Upper lobe of left lung (tissue), 6 donors: Measurements from ENCODE around the gene NUPR1. TPM values are rescaled to one million over a fixed set of nuclear protein-coding genes. Genes with fewer than 3 reads are reported as not detected.
A peak's percentile ranks its signal among the peaks of the same experiment; 100 is the strongest.

Experiments
- ATAC-seq, 2 donors: fragments of 200-7000 bp; cut with Tn5 transposase; one replicate each; pipeline ENCODE4 v1.9.1; 2022; ENCODE audit warnings: mild to moderate bottlenecking in 2 of 2, moderate library complexity in 2 of 2; ENCODE audit not compliant: low FRiP score in 2 of 2
- DNase-seq, 2 donors: peaks; one replicate each; pipeline ENCODE4 v3.0.0-alpha.2; 2019 to 2020
- H3K27ac ChIP-seq, 4 donors: fragments of 200-600 bp; sonication (generic); one replicate each; pipeline ENCODE4 v1.5.1; 2016 to 2019
- H3K27me3 ChIP-seq, 4 donors: fragments of 200-600 bp; sonication (generic); one replicate each; pipeline ENCODE4 v1.5.1; 2017 to 2019
- H3K36me3 ChIP-seq, 4 donors: fragments of 200-600 bp; sonication (generic); one replicate each; pipeline ENCODE4 v1.5.1; 2016 to 2019
- H3K4me1 ChIP-seq, 4 donors: fragments of 200-600 bp; sonication (generic); one replicate each; pipeline ENCODE4 v1.5.1; 2018 to 2019
- H3K4me3 ChIP-seq, 4 donors: fragments of 200-600 bp; sonication (generic); one replicate each; pipeline ENCODE4 v1.5.1; 2017 to 2019; ENCODE audit warnings: mild to moderate bottlenecking in 2 of 4, moderate library complexity in 1 of 4
- H3K9me3 ChIP-seq, 4 donors: fragments of 200-600 bp; sonication (generic); one replicate each; pipeline ENCODE4 v1.5.1; 2018 to 2019
- EP300 ChIP-seq, 4 donors: sonication (generic); formaldehyde crosslinking; IDR thresholded peaks; one replicate each; pipeline ENCODE4 v1.5.1; 2017; ENCODE audit warnings: antibody characterized with exemption in 4 of 4, control low read depth in 2 of 4
- POLR2A ChIP-seq, 4 donors: fragments of 450-650 bp; IDR thresholded peaks; one replicate each; pipeline ENCODE4 v1.5.1; 2016 to 2017; ENCODE audit warnings: antibody characterized with exemption in 4 of 4, mild to moderate bottlenecking in 2 of 4
- POLR2AphosphoS5 ChIP-seq, 2 donors: sonication (generic); formaldehyde crosslinking; IDR thresholded peaks; one replicate each; pipeline ENCODE4 v1.5.1; 2017; ENCODE audit warnings: antibody characterized with exemption in 2 of 2
- WGBS, 2 donors: methylation state at CpG; one replicate each; pipeline ENCODE4 v1.1.5; 2017 to 2018; 5-methylcytosine and 5-hydroxymethylcytosine counted together
- total RNA-seq, 6 donors: library from RNA; depleted of rRNA in 4 of 6; stranded (reverse); fragments of >200 nt in 4 of 6; gene quantifications; one replicate each; pipeline versions ENCODE4 v1.1.0 to v1.2.1, GENCODE V29; 2016 to 2021
- TF ChIP-seq, protein P1 (sequence below), 6 experiments: fragments of 450-650 bp in 4 of 6; fragments of 200-600 bp in 2 of 6; sonication (generic) in 2 of 6; IDR thresholded peaks; one replicate each; pipeline ENCODE4 v1.5.1; 2016 to 2019; ENCODE audit warnings: antibody characterized with exemption in 6 of 6
- donor health status: DM: no; HTN: no; CAD: no; lungs with moderate emphysema.
- donor health status: DM: no; HTN: yes; CAD: no; lungs with severe emphysema.

The NUPR1 gene
- total RNA-seq, 6 donors from 2014 or later: 34.1 to 294 (median 119) TPM

DNA sequence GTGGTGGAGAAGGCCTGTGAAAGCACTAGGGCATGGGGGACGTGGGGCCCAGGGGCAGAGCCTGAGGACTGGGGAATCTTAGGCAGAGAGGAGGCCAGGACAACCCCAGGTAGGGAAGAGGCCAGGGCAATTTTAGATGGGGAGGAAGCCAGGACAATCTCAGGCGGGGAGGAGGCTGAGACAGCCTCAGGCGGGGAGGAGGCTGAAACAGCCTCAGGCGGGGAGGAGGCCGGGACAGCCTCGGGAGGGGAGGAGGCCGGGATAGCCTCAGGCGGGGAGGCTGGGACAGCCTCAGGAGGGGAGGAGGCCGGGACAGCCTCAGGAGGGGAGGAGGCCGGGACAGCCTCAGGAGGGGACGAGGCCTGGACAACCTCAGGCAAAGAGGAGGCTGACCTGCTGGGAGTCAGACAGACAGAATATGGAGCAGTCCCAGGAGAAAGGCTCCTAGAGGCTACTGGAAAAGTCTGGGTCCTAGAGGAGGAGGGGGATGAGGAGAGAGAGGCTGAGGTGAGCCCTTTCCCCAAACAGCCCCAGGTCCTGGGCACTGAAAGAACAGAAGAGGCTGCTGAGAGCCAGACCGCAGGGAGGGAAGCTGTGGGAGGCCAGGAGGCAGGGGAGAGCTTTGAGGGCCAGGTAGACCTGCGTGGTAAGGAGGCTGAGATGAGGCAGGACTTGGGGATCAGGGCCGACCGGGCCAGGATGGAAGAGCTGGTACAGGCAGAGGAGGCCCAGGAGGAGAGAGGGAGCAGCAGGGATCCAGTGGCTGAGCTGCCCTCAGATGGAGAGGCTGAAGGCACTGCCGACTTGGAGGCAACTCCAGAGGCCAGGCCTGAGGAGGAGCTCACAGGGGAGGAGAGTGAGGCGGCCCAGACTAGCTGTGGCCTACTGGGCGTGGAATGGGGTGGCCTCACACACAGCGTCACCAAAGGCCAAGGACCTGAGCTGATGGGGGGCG, 42.7 kb downstream of the NUPR1 start:
- DNase-seq: no peak
- Histone ChIP-seq H3K36me3 (no peaks in the 10 kb centered on the region), H3K27me3 (no peaks in the 10 kb centered on the region), H3K27ac (peak overlapping the region in 3 of 4 donors; percentile 84 to 98 (median 93)), H3K4me3 (peak overlapping the region in 3 of 4 donors; percentile 22 to 51 (median 34)), H3K9me3 (no peaks in the 10 kb centered on the region), H3K4me1 (peaks cover 6 to 30% (median 17%) of the 10 kb centered on the region in 4 donors)
- TF ChIP-seq POLR2A (IDR thresholded peaks at IDR 0.05) (no peak), EP300 (IDR thresholded peaks at IDR 0.05) (no peak), POLR2AphosphoS5 (IDR thresholded peaks at IDR 0.05) (no peak)
- TF ChIP-seq, protein P1, sequence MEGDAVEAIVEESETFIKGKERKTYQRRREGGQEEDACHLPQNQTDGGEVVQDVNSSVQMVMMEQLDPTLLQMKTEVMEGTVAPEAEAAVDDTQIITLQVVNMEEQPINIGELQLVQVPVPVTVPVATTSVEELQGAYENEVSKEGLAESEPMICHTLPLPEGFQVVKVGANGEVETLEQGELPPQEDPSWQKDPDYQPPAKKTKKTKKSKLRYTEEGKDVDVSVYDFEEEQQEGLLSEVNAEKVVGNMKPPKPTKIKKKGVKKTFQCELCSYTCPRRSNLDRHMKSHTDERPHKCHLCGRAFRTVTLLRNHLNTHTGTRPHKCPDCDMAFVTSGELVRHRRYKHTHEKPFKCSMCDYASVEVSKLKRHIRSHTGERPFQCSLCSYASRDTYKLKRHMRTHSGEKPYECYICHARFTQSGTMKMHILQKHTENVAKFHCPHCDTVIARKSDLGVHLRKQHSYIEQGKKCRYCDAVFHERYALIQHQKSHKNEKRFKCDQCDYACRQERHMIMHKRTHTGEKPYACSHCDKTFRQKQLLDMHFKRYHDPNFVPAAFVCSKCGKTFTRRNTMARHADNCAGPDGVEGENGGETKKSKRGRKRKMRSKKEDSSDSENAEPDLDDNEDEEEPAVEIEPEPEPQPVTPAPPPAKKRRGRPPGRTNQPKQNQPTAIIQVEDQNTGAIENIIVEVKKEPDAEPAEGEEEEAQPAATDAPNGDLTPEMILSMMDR (IDR thresholded peaks at IDR 0.05): no peak
- no peak for ATAC-seq
- 86 to 92% methylated on average over 20 of the region's 20 CpGs for WGBS, 2 donors

DNA sequence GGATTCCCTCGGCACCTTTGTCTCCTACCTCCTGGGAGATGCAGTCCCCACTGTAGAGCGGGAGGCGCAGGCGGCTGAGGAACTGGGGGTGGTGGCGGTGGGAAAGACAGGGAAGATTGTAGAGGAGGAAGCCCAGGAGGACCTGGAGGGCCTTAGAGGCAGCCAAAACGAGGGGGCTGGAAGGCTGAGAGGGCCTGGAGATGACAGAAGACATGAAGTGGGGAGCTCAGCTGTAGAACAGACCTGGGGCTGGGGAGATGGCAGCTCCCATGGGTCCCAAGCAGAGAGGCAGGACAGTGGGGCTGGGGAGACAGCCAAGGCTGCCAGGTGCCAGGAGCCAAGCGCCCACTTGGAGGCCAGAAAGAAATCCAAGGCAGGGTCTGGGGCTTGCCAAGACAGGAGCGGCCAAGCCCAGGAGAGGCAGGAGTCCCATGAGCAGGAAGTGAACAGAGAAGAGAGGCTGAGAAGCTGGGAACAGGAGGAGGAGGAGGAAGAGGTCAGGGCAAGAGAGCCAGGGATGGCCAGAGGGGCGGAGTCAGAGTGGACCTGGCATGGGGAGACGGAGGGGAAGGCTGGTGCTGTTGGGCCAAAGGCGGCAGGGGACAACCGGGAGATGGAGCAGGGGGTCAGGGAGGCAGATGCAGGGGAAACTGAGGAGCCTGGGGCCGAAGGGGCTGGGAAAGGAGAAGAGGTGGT, 43.5 kb downstream of the NUPR1 start:
- H3K4me3 ChIP-seq: peak overlapping the region in 3 of 4 donors; percentile 22 to 51 (median 34)
- no peak for TF ChIP-seq POLR2A (IDR thresholded peaks at IDR 0.05)
- no peak for TF ChIP-seq EP300 (IDR thresholded peaks at IDR 0.05)
- TF ChIP-seq POLR2AphosphoS5 (IDR thresholded peaks at IDR 0.05): no peak
- TF ChIP-seq, protein P1 (IDR thresholded peaks at IDR 0.05): no peak
- peaks cover 12 to 38% (median 25%) of the 10 kb centered on the region in 4 donors for H3K4me1 ChIP-seq
- no peaks in the 10 kb centered on the region for H3K36me3 ChIP-seq
- no peak for DNase-seq
- no peak for ATAC-seq
- H3K9me3 ChIP-seq: no peaks in the 10 kb centered on the region
- 71 to 72% methylated on average over 13 of the region's 13 CpGs for whole genome bisulfite sequencing, 2 donors
- no peaks in the 10 kb centered on the region for H3K27me3 ChIP-seq
- H3K27ac ChIP-seq: peak overlapping the region; percentile 75 to 98 (median 88)

DNA sequence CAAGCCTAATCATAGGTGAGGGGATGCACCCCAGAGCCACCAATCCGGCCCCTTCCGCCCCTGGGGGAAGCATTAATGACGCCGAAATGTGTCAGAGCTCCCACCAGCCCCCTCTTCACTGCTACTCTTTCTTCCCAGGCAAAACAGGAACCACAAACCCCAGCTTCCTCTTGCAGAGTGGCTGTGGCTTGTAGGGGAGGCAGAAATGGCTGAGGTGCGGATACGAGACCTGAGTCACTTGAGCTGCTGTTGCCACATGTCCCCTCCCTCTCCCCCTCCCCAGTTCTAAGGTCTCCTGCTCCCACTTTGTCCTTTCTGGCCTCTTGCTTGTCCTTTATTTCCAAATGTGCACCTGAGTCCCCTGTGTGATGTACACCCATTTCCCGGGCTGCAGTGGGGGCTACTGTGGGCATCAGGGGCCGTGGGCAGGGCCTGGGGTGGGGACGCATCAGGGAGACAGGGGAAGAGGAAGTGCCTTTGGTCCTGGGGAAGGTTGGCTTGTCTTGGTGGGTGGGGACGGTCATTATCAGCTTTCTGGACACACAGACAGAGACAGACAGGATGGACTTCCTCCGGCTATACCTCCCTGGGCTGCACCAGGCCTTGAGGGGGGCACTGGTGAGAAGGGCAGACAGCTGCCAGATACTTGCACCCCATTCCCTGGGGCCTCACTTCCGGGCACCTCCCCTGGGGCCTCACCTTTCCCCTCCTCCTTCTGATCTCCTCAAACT, 44.5 kb downstream of the NUPR1 start, which contains the start of gene APOBR:
Gene APOBR (plus strand): TSS at position 523 of the 731 bp plus-strand sequence. CDS start 39 bp downstream, at position 562.
- TF ChIP-seq, protein P1 (IDR thresholded peaks at IDR 0.05): no peak
- TF ChIP-seq POLR2A (IDR thresholded peaks at IDR 0.05) (peak in 2 of 4 donors; percentile 27 to 63), POLR2AphosphoS5 (IDR thresholded peaks at IDR 0.05) (peak in 1 of 2 donors; percentile 71)
- H3K4me1 ChIP-seq: peaks cover 18 to 48% (median 31%) of the 10 kb centered on the region in 4 donors
- ATAC-seq (peak; percentile 63), DNase-seq (peak; percentile 83 to 86)
- H3K4me3 ChIP-seq: peak within 1 kb of the TSS in 3 of 4 donors; percentile 22 to 51 (median 34)
- H3K27ac ChIP-seq: peak within 1 kb of the TSS; percentile 75 to 98 (median 88)
- H3K36me3 ChIP-seq: peaks cover 0 to 4% (median 2%) of the 10 kb centered on the region in 4 donors
- H3K27me3 ChIP-seq: no peaks in the 10 kb centered on the region
- no peaks in the 10 kb centered on the region for H3K9me3 ChIP-seq
- 52 to 67% methylated on average over 10 to 12 of the region's 12 CpGs for WGBS, 2 donors

DNA sequence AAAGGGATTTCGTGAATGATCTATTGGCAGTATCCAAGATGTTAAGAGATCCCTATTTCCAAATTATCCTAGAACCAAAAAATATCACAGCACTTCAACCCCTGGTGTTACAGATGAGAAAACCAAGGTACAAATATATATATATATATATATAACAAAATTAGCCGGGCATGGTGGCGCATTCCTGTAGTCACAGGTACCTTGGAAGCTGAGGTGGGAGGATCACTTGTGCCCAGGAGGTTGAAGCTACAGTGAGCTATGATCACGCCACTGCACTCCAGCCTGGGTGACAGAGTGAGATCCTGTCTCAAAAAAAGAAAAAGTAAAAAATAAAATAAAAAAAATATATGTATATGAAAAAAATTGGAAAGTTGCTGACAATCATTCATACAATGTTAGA, 46.3 kb downstream of the NUPR1 start:
- Histone ChIP-seq H3K4me3 (peak overlapping the region in 3 of 4 donors; percentile 79 to 88 (median 83)), H3K27ac (peak overlapping the region; percentile 92 to 98 (median 94)), H3K27me3 (no peaks in the 10 kb centered on the region), H3K36me3 (peaks cover 11 to 22% (median 15%) of the 10 kb centered on the region in 4 donors), H3K9me3 (no peaks in the 10 kb centered on the region), H3K4me1 (peaks cover 18 to 51% (median 31%) of the 10 kb centered on the region in 4 donors)
- TF ChIP-seq, protein P1 (IDR thresholded peaks at IDR 0.05): no peak
- TF ChIP-seq EP300 (IDR thresholded peaks at IDR 0.05) (no peak), POLR2AphosphoS5 (IDR thresholded peaks at IDR 0.05) (no peak), POLR2A (IDR thresholded peaks at IDR 0.05) (no peak)
- WGBS, 2 donors: 46 to 50% methylated on average over 4 of the region's 4 CpGs
- ATAC-seq (no peak), DNase-seq (no peak)
